GM04504 (cell line): ENCODE data around the gene CCDC192.
"Not testable (repeated sequence)": the region's sequence is repeated elsewhere in the genome, so short reads cannot be mapped to it uniquely, and the experiment has no call there.

ENCODE experiments used
- DNase-seq: peaks from one replicate; pipeline ENCODE4 v3.0.0-alpha.2; 2012; ENCODE audit warnings: low read depth

The CCDC192 gene

GRCh38 chr5:127847641-127848040 is 144.4 kb downstream of the CCDC192 start:
- DNase-seq: not testable (repeated sequence)

GRCh38 chr5:127848098-127848497 is 144.9 kb downstream of the CCDC192 start:
- DNase-seq: no peak

- no peak for DNase-seq
These were observed 146.2 kb downstream of the CCDC192 start for GRCh38 chr5:127849408-127849807.

GRCh38 chr5:127849891-127850290 is 146.7 kb downstream of the CCDC192 start:
- no peak for DNase-seq

- no peak for DNase-seq
These were observed 148.8 kb downstream of the CCDC192 start for GRCh38 chr5:127851964-127852363.

- no peak for DNase-seq
These were observed 151.3 kb downstream of the CCDC192 start for GRCh38 chr5:127854520-127854919.

GRCh38 chr5:127856292-127856691 is 153.1 kb downstream of the CCDC192 start:
- DNase-seq: no peak

GRCh38 chr5:127858116-127858784 is 155.1 kb downstream of the CCDC192 start:
- no peak for DNase-seq

GRCh38 chr5:127860291-127860690 is 157.1 kb downstream of the CCDC192 start:
- no peak for DNase-seq

- DNase-seq: no peak
These were observed 160.0 kb downstream of the CCDC192 start for GRCh38 chr5:127863161-127863560.

- no peak for DNase-seq
These were observed 160.6 kb downstream of the CCDC192 start for GRCh38 chr5:127863610-127864395.

- DNase-seq: no peak
These were observed 161.3 kb downstream of the CCDC192 start for GRCh38 chr5:127864511-127864910.

GRCh38 chr5:127865273-127865672 is 162.1 kb downstream of the CCDC192 start:
- no peak for DNase-seq

- DNase-seq: no peak
These were observed 164.0 kb downstream of the CCDC192 start for GRCh38 chr5:127867022-127867783.

- DNase-seq: no peak
These were observed 167.7 kb downstream of the CCDC192 start for GRCh38 chr5:127870914-127871313.

GRCh38 chr5:127871503-127872153 is 168.4 kb downstream of the CCDC192 start:
- DNase-seq: no peak

- no peak for DNase-seq
These were observed 169.3 kb downstream of the CCDC192 start for GRCh38 chr5:127872494-127872893.

- no peak for DNase-seq
These were observed 172.2 kb downstream of the CCDC192 start for GRCh38 chr5:127875235-127876021.

- no peak for DNase-seq
These were observed 173.2 kb downstream of the CCDC192 start for GRCh38 chr5:127876384-127876783.

- peak; percentile 24 for DNase-seq
These were observed 175.1 kb downstream of the CCDC192 start for GRCh38 chr5:127878174-127878750.

- DNase-seq: no peak
These were observed 181.2 kb downstream of the CCDC192 start for GRCh38 chr5:127884416-127884815.
